Measurements from ENCODE around the gene IPO11.

- TF ChIP-seq CTCF (IDR thresholded peaks at IDR 0.05; ENCODE audit: low read length) (no peak), EZH2 (IDR thresholded peaks at IDR 0.05; ENCODE audit: borderline replicate concordance, low read length) (no peak)
These were observed 12.2 kb downstream of the IPO11 start for GRCh38 chr5:62424763-62425162.

Measured in OCI-LY1 (cell line).